ENCODE results near the gene MAP3K19. TPM values are rescaled to one million over a fixed set of nuclear protein-coding genes. Genes with fewer than 3 reads are reported as not detected.
"Not testable (repeated sequence)": the region's sequence is repeated elsewhere in the genome, so short reads cannot be mapped to it uniquely, and the experiment has no call there.

MAP3K19 gene
- total RNA-seq, 1 donor: not detected

DNA sequence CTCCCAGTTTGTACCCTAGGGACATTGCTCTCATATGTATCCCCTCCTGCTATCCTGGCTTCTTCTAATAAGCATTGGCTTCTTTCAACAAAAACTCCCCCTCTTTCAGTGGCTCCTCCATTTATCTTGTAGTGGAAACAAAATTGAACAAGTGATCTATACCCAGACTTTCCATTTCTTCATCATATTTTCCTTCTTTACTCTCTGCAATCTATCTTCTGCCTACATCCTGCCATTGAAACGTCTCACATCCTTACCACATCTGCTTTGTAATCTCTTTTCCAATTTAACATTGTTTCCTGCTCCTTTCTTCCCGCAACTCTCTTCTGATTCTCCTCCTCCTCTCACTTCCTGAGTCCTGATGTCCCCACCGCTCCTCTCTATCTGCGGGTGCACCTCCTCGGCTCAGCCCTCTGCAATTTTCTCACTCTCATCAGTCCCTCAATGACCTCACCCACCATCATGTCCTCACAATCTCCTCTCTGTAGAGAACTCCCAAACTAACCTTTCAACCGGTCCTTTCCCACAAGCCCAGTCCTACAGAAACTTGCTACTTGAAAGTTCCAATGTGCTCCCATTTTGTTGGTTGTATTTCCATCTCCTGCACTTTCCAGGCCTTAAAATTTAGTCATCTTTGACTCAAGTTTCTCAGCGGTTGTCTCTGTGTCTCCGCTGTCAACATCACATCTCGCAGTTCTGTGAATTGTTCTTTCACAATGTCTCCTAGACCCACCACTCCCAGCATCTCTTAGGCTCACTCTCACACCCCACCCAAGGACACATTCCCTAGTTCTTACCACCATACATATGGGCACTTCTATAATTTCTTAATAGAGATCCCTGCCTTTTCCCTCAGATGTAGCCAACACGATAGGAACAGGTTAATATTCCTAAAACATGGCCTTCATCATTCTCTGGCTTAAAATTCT, 24.0 kb downstream of the MAP3K19 start:
- Histone ChIP-seq H3K4me1 (ENCODE audit: insufficient read depth, low read length) (no peaks in the 10 kb centered on the region), H3K9me3 (ENCODE audit: low read depth, low read length) (no peaks in the 10 kb centered on the region), H3K4me3 (ENCODE audit: low read length) (no peak overlapping the region), H3K27me3 (ENCODE audit: insufficient read depth, low read length) (no peaks in the 10 kb centered on the region)

DNA sequence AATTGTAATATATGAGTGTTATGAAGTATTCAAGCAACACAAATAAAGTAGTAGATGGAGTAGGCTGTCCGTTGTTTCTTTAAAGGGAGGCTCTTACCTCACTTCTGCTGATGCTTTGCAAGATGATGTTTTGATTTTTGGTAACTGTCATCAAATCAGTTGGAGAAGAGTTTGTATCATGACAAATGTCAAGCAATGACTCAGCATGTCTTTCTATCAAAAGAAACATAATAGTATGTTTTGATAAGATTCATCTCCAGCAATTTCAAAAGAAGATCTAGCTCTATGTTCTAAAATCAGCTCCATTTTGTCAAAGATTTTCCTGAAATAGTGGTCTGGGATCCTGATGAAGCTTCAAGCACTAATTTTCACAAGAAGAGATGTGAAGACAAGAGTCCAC, 25.6 kb downstream of the MAP3K19 start:
- Histone ChIP-seq H3K27me3 (ENCODE audit: insufficient read depth, low read length) (no peaks in the 10 kb centered on the region), H3K4me3 (ENCODE audit: low read length) (no peak overlapping the region), H3K4me1 (ENCODE audit: insufficient read depth, low read length) (no peaks in the 10 kb centered on the region), H3K9me3 (ENCODE audit: low read depth, low read length) (no peaks in the 10 kb centered on the region)

DNA sequence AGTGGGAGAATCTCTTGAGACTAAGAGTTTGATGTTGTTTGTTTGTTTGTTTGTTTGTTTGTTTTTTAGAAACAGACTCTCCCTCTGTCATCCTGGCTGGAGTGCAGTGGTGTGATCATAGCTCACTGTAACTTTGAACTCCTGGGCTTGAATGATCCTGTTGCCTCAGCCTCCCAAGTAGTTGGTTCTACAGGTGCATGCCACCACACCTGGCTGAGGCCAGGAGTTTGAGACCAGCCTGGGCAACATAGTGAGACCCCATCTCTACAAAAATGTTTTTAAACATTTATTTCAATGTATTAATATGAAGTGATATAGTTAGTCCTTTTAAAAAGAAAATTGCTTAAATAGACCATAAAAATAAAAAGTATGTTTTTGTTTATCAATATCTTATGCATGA, 35.6 kb downstream of the MAP3K19 start:
- Histone ChIP-seq H3K27me3 (ENCODE audit: insufficient read depth, low read length) (no peaks in the 10 kb centered on the region), H3K9me3 (ENCODE audit: low read depth, low read length) (no peaks in the 10 kb centered on the region), H3K4me3 (ENCODE audit: low read length) (no peak overlapping the region), H3K4me1 (ENCODE audit: insufficient read depth, low read length) (no peaks in the 10 kb centered on the region)

DNA sequence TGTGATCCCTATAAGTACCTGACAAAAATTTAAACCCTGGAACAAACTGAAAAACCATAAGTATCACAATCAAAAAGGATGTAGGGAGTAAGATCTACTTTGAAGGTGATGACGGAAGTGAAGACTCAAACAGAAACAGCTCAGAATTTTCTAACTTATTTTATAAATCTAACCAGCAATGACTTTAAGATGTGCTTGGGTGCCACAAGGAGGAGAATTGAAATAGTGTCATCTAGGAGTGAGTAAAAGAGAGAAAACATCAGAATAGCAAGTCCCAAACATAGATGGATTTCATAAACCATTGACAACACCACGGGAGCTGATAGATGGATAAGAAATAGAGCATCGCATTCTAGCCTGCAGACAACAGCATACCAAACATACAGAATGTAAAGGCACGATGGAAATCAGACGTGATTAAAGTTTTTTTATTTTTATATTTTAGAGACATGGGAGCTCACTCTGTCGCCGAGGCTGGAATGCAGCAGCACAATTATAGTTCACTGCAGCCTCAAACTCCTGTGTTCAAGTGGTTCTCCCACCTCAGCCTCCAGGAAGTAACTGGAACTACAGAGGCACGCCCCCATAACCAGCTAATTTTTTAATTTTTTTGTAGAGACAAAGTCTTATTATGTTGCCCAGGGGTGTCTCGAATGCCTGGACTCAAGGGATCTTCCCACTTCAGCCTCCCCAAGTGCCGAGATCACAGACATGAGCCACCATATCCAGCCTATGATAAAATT, 36.9 kb downstream of the MAP3K19 start:
- Histone ChIP-seq H3K9me3 (ENCODE audit: low read depth, low read length) (no peaks in the 10 kb centered on the region), H3K4me1 (ENCODE audit: insufficient read depth, low read length) (no peaks in the 10 kb centered on the region), H3K4me3 (ENCODE audit: low read length) (no peak overlapping the region), H3K27me3 (ENCODE audit: insufficient read depth, low read length) (peaks cover 3% of the 10 kb centered on the region)

DNA sequence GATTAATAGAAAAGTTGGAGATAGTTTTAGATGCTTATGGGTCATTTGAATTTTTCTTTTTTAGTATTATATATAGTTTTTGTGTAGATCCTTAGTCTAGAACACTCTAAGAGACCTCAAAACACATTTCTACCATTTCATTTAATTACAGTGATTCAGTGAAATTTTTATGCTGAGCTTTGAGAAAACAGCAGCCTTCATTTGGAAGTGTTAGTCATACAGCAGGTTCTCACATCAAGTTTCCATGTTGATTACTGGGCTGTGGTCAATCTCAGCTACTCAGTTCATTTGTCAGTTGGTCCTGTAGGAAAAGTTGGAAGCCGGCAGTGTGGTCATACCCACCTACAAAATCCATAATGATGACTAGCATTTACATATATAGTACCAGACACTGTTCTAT, 37.9 kb downstream of the MAP3K19 start:
- Histone ChIP-seq H3K4me3 (ENCODE audit: low read length) (no peak overlapping the region), H3K4me1 (ENCODE audit: insufficient read depth, low read length) (no peaks in the 10 kb centered on the region), H3K9me3 (ENCODE audit: low read depth, low read length) (no peaks in the 10 kb centered on the region), H3K27me3 (ENCODE audit: insufficient read depth, low read length) (peaks cover 13% of the 10 kb centered on the region)

DNA sequence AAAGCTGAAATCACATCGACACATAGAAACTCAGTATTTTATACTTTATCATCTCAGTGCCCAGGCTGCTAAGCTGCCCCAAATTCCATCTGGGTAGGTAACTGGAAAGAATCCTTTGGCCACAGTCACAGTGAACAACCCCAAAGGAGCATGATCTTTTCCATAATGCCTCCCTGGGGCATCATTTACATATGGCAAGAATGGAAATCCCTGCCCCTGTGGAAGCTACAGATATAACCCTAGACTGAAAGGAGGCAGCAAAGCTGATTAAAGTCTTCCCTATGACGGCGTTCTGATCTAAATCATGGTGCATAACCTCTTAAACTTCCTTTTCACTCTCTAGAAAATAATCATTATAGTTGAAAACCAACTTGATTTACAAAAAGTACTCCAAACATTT, 41.5 kb downstream of the MAP3K19 start:
- peaks cover 13% of the 10 kb centered on the region for H3K27me3 ChIP-seq (ENCODE audit: insufficient read depth, low read length)
- no peaks in the 10 kb centered on the region for H3K4me1 ChIP-seq (ENCODE audit: insufficient read depth, low read length)
- no peak overlapping the region for H3K4me3 ChIP-seq (ENCODE audit: low read length)
- H3K9me3 ChIP-seq (ENCODE audit: low read depth, low read length): no peaks in the 10 kb centered on the region

DNA sequence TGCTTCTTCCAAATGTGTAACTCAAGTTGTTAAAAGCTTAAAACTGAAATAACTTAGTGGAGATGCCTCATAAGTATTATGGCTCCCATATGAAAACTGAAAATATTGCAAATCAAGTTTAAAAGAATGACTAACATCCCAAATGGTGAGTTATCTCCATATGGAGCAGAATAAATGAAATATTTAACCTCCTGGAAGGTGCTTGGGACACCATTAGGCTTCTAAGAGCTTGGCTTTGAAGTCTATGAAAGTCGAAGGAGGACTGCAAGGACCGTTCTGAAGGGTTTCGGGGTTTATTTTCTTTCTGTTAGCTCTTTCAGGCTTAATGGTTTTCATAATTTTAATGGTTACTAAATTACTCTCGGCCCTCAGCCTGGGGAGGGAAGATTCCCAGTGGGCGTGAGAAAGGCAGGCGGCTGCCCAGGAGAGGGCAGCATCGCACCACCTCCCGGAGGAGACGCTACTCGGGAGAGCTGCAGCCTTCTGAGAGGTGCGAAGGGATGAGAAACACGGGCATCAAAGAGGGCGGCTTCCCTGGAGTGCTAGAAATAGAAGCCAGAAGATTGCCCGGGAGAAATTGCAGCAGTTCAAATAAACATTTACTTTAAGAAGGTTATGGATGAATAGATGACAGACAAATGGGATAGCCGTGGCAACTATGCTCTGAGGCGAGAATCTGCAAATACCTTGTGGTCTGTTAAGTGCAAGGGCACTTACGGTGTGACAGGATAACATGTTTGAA, 43.1 kb downstream of the MAP3K19 start:
- Histone ChIP-seq H3K27me3 (ENCODE audit: insufficient read depth, low read length) (peaks cover 13% of the 10 kb centered on the region), H3K4me1 (ENCODE audit: insufficient read depth, low read length) (no peaks in the 10 kb centered on the region), H3K4me3 (ENCODE audit: low read length) (no peak overlapping the region), H3K9me3 (ENCODE audit: low read depth, low read length) (no peaks in the 10 kb centered on the region)

DNA sequence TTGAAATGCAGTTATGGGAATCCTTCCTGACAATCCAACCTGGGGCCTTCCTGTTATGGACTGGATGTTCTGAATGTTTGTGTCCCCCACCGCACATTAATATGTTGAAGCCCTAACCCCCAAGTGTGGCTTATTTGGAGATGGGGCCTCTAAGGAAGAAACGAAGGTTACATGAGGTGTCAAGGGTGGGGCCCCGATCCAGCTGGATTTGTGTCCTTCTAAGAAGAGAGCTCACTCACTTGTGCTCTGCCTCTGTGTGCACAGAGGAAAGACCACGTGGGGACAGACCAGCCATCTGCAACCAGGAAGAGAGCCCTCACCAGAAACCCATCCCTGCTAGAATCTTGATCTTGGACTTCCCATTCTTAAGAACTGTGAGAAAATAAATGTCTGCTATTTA, 44.4 kb downstream of the MAP3K19 start:
- no peaks in the 10 kb centered on the region for H3K9me3 ChIP-seq (ENCODE audit: low read depth, low read length)
- H3K4me3 ChIP-seq (ENCODE audit: low read length): no peak overlapping the region

DNA sequence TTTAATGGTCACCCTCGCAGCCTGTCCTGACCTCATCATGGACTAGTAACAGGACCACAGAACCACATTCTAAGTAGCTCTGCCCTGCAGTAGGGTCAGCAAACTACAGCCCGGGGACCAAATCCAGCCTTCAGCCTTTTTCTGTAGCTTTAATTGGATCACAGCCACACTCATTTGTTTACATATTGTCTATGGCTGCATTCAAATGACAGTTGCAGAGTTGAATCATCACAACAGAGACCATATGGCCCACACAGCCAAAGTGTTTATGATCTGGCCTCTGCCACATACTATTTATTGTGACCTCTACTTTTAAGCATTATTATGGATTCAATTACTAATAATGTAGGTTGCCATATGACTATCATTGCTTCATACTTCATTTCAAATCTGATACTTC, 47.7 kb downstream of the MAP3K19 start:
- Histone ChIP-seq H3K4me3 (ENCODE audit: low read length) (no peak overlapping the region), H3K27me3 (ENCODE audit: insufficient read depth, low read length) (peaks cover 2% of the 10 kb centered on the region), H3K9me3 (ENCODE audit: low read depth, low read length) (no peaks in the 10 kb centered on the region), H3K4me1 (ENCODE audit: insufficient read depth, low read length) (no peaks in the 10 kb centered on the region)

More for the DNA sequence above, 44.4 kb downstream of the MAP3K19 start:
- H3K4me1 ChIP-seq (ENCODE audit: insufficient read depth, low read length): no peaks in the 10 kb centered on the region
- H3K27me3 ChIP-seq (ENCODE audit: insufficient read depth, low read length): peaks cover 13% of the 10 kb centered on the region

DNA sequence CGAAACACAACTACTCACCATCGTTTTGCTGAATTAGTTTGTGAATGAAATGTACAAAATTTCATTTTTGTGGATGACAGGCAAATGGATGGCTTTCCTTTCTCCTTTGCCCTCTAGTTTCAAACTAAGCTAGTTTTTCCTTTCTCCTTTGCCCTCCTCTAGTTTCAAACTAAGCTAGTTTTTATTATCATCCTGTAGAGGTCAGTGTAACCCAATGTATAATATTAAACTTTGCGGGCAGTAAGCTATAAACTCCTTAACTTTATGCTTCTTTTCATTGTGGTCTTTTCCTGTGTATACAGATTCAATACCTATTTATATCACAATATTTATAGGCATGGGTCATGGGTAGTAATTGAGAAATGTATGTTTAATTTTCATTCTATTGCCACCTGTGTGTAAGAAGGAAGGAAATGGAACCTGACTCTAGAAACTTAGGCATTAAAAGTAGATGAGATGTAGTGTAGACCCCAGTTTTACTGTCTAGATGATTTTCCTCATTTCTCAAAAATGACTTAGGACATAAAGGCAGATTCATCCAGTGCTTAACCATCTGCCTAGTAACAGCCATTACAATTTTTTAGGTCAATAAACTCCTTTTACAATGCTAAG, 58.1 kb downstream of the MAP3K19 start:
- no peak overlapping the region for H3K4me3 ChIP-seq (ENCODE audit: low read length)
- no peaks in the 10 kb centered on the region for H3K9me3 ChIP-seq (ENCODE audit: low read depth, low read length)
- H3K27me3 ChIP-seq (ENCODE audit: insufficient read depth, low read length): no peaks in the 10 kb centered on the region
- no peaks in the 10 kb centered on the region for H3K4me1 ChIP-seq (ENCODE audit: insufficient read depth, low read length)

DNA sequence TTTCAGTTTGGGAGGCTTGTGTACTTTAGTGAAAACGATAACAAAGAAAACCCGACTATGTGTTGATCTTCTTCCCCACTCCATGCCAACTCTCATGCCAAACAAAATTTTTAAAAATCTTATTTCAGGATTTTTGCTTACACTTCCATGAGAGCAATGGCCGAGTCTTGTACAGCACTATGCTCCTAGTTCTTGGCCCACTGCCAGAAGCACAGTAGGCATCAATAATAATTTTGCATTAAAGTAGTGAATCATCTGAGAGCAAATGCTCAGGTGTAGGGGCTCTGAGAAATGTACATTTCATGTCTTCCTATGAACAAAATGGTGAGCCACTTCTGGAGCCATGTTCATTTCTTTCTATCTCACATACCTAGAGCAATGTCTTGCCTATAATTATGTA, 62.2 kb downstream of the MAP3K19 start:
- Histone ChIP-seq H3K4me3 (ENCODE audit: low read length) (no peak overlapping the region), H3K4me1 (ENCODE audit: insufficient read depth, low read length) (no peaks in the 10 kb centered on the region)

DNA sequence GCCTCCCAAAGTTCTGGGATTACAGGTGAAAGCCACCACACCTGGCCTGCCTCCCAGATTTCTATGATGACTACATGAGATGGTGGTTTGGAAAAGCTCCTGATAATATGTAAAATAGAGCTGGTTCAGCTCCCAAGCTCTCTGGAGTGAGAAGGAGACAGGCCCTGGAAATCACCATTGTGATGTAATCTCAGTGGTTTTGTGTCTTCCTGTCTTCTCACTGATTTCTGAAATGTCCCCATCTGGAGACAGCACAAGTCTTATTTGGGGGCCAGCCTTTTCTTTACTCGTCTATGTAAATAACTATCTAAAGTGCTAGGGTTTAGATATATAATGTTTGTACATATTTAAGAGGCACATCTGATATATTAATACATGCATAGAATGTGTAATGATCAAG, 64.6 kb downstream of the MAP3K19 start:
- Histone ChIP-seq H3K9me3 (ENCODE audit: low read depth, low read length) (no peaks in the 10 kb centered on the region), H3K4me1 (ENCODE audit: insufficient read depth, low read length) (no peaks in the 10 kb centered on the region), H3K4me3 (ENCODE audit: low read length) (no peak overlapping the region), H3K27me3 (ENCODE audit: insufficient read depth, low read length) (no peaks in the 10 kb centered on the region)

More for the DNA sequence above, 62.2 kb downstream of the MAP3K19 start:
- Histone ChIP-seq H3K27me3 (ENCODE audit: insufficient read depth, low read length) (no peaks in the 10 kb centered on the region), H3K9me3 (ENCODE audit: low read depth, low read length) (no peaks in the 10 kb centered on the region)

DNA sequence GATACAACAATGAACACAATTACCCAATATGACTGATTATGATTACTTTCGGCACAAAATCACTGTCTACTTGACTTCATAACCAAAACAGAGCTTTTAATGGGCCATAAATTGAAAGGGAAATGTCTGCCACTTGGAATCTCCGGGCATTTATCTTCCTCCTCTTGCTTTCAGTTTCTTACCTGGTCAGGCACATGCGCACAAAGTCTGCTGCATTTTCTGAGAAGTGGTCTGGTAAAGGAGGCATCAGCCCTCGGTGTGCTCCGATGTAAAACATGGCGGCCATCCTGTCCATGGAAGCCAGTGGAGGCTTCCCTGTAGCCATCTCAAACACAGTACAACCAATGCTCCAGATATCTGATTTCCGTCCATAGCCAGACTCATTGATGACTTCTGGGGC, 66.6 kb downstream of the MAP3K19 start:
- no peaks in the 10 kb centered on the region for H3K4me1 ChIP-seq (ENCODE audit: insufficient read depth, low read length)
- no peaks in the 10 kb centered on the region for H3K9me3 ChIP-seq (ENCODE audit: low read depth, low read length)
- no peak overlapping the region for H3K4me3 ChIP-seq (ENCODE audit: low read length)
- H3K27me3 ChIP-seq (ENCODE audit: insufficient read depth, low read length): no peaks in the 10 kb centered on the region

DNA sequence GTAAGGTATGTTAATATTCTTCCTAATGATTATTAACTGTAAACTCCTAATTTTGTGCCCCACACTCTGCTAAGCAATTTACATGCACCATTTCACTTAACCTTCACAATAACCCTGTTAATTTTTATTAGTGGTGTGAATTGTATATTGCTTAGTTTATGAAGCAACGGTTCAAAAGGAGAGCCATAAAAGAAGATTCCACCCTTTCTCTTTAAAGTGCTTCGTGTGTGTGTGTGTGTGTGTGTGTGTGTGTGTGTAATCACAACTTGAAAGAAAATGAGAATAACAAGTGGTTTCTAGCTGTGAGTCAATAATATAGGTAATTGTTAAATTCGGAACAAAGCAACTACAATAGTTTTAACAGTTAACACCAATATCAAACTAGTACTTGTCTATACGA, 68.0 kb downstream of the MAP3K19 start:
- no peak overlapping the region for H3K4me3 ChIP-seq (ENCODE audit: low read length)
- peaks cover 8% of the 10 kb centered on the region for H3K9me3 ChIP-seq (ENCODE audit: low read depth, low read length)
- no peaks in the 10 kb centered on the region for H3K4me1 ChIP-seq (ENCODE audit: insufficient read depth, low read length)
- no peaks in the 10 kb centered on the region for H3K27me3 ChIP-seq (ENCODE audit: insufficient read depth, low read length)

DNA sequence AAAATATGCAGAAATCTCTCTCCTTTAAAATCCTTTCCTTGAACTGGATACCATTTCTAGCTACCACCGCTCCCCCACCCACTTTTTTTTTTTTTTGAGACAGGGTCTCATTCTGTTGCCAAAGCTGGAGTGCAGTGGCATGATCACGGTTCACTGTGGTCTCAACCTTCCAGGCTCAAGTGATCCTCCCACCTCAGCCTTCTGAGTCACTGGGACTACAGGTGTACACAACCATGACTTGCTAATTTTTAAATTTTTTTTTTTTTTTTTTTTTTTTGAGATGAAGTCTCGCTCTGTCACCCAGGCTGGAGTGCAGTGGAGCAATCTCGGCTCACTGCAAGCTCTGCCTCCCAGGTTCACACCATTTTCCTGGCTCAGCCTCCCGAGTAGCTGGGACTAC, 70.1 kb downstream of the MAP3K19 start:
- H3K4me3 ChIP-seq (ENCODE audit: low read length); H3K27me3 ChIP-seq (ENCODE audit: insufficient read depth, low read length); H3K4me1 ChIP-seq (ENCODE audit: insufficient read depth, low read length): not testable (repeated sequence)
- H3K9me3 ChIP-seq (ENCODE audit: low read depth, low read length): peaks cover 20% of the 10 kb centered on the region

Measured in mononuclear cell (primary cell).